Chondrocyte (in vitro differentiated cells): Measurements from ENCODE around the gene TMPRSS11D. TPM values are rescaled to one million over a fixed set of nuclear protein-coding genes. Genes with fewer than 3 reads are reported as not detected.
A peak's percentile ranks its signal among the peaks of the same experiment; 100 is the strongest.

Experiments
- DNase-seq: peaks from one replicate; pipeline ENCODE4 v3.0.0; 2021; ENCODE audit warnings: mixed read lengths, low spot score
- H3K27ac Mint-ChIP-seq: one replicate; pipeline ENCODE4 v1.8.0; 2021; ENCODE audit warnings: mild to moderate bottlenecking, moderate library complexity, mixed read lengths; ENCODE audit not compliant: unreplicated experiment
- H3K27me3 Mint-ChIP-seq: 2 replicates; pipeline ENCODE4 v1.8.0; 2021; ENCODE audit warnings: low read depth, mixed read lengths
- H3K36me3 Mint-ChIP-seq: 2 replicates; pipeline ENCODE4 v1.8.0; 2021; ENCODE audit warnings: low read depth, mixed read lengths
- H3K4me1 Mint-ChIP-seq: 2 replicates; pipeline ENCODE4 v1.8.0; 2021; ENCODE audit warnings: low read depth, mild to moderate bottlenecking, mixed read lengths
- H3K4me3 Mint-ChIP-seq: one replicate; pipeline ENCODE4 v1.8.0; 2021; ENCODE audit warnings: mild to moderate bottlenecking, moderate library complexity, mixed read lengths; ENCODE audit not compliant: unreplicated experiment
- H3K9me3 Mint-ChIP-seq: 2 replicates; pipeline ENCODE4 v1.8.0; 2021; ENCODE audit warnings: low read depth, mixed read lengths
- total RNA-seq: library from RNA; stranded (reverse); gene quantifications from 3 replicates; pipeline ENCODE4 v1.2.1, GENCODE V29; 2021
- TF ChIP-seq, protein P1 (sequence below): fragments of 200-600 bp; sonication (generic); IDR thresholded peaks from 2 replicates; pipeline ENCODE4 v1.5.0; 2021; ENCODE audit warnings: antibody characterized with exemption, mild to moderate bottlenecking, moderate library complexity

TMPRSS11D gene
- total RNA-seq, 1 donor from 2014 or later, result not detected

GRCh38 chr4:67927251-67927650 is 43.4 kb upstream of the TMPRSS11D start:
- TF ChIP-seq, protein P1, sequence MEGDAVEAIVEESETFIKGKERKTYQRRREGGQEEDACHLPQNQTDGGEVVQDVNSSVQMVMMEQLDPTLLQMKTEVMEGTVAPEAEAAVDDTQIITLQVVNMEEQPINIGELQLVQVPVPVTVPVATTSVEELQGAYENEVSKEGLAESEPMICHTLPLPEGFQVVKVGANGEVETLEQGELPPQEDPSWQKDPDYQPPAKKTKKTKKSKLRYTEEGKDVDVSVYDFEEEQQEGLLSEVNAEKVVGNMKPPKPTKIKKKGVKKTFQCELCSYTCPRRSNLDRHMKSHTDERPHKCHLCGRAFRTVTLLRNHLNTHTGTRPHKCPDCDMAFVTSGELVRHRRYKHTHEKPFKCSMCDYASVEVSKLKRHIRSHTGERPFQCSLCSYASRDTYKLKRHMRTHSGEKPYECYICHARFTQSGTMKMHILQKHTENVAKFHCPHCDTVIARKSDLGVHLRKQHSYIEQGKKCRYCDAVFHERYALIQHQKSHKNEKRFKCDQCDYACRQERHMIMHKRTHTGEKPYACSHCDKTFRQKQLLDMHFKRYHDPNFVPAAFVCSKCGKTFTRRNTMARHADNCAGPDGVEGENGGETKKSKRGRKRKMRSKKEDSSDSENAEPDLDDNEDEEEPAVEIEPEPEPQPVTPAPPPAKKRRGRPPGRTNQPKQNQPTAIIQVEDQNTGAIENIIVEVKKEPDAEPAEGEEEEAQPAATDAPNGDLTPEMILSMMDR, result no peak
- no peak overlapping the region for H3K4me3 Mint-ChIP-seq
- peak; percentile 75 for DNase-seq
- peaks cover 11% of the 10 kb centered on the region for H3K27me3 Mint-ChIP-seq
- no peaks in the 10 kb centered on the region for H3K36me3 Mint-ChIP-seq
- H3K27ac Mint-ChIP-seq, result no peak overlapping the region
- peaks cover 2% of the 10 kb centered on the region for H3K9me3 Mint-ChIP-seq
- no peaks in the 10 kb centered on the region for H3K4me1 Mint-ChIP-seq

GRCh38 chr4:67926485-67926884 is 42.7 kb upstream of the TMPRSS11D start:
- TF ChIP-seq, protein P1, result no peak
- peak; percentile 65 for DNase-seq
- no peak overlapping the region for H3K27ac Mint-ChIP-seq

DNA sequence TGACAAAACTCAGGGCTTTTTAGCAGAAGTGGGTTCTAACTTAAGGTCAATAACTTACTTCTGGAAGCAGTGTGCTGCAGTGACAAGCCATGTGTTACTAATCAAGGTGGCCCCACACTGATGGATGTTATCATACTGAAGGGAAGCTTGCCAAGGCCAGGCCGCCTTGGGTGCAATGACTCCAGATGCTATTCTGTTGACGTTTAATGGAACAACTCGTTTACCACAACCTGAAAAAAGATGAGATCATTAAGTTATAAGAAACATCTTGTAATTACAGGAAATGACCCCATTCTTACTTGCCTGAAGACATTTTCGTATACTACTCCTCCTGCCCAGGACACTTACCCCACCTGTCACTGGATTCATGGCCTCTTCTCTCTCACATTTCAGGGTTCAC is 38.9 kb upstream of the TMPRSS11D start:
- Mint-ChIP-seq H3K36me3 (no peaks in the 10 kb centered on the region), H3K27ac (no peak overlapping the region), H3K9me3 (peaks cover 2% of the 10 kb centered on the region), H3K4me3 (no peak overlapping the region), H3K4me1 (no peaks in the 10 kb centered on the region), H3K27me3 (peaks cover 13% of the 10 kb centered on the region)
- no peak for DNase-seq
- TF ChIP-seq, protein P1, result no peak

More at GRCh38 chr4:67926485-67926884, 42.7 kb upstream of the TMPRSS11D start:
- H3K9me3 Mint-ChIP-seq, result peaks cover 2% of the 10 kb centered on the region
- no peaks in the 10 kb centered on the region for H3K4me1 Mint-ChIP-seq
- peaks cover 8% of the 10 kb centered on the region for H3K27me3 Mint-ChIP-seq
- no peak overlapping the region for H3K4me3 Mint-ChIP-seq
- H3K36me3 Mint-ChIP-seq, result no peaks in the 10 kb centered on the region

DNA sequence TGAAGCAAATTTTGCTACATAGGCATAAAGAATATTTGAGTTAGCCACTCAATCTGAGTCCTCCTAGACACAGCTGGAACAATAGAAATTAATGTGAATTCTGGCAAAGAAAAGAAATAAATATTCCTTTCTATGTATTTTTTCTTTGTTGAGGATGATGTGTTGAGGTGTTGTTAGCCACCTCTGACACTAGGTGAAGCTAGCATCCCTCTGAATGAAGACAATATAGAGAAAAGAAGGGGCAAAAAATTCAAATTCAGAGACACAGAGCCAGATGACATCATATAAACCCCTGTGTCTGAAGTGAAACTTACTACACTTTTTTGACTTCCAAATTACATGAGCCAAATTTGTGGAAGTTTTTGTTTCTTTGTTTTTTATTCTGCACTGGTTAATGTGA is 34.6 kb upstream of the TMPRSS11D start:
- Mint-ChIP-seq H3K27me3 (peaks cover 20% of the 10 kb centered on the region), H3K9me3 (no peaks in the 10 kb centered on the region), H3K4me1 (no peaks in the 10 kb centered on the region), H3K36me3 (no peaks in the 10 kb centered on the region), H3K4me3 (no peak overlapping the region), H3K27ac (no peak overlapping the region)
- DNase-seq, result no peak
- TF ChIP-seq, protein P1, result no peak

- Mint-ChIP-seq H3K9me3 (no peaks in the 10 kb centered on the region), H3K4me1 (no peaks in the 10 kb centered on the region)
These were observed 31.7 kb upstream of the TMPRSS11D start for GRCh38 chr4:67915400-67915966.

More at GRCh38 chr4:67915400-67915966, 31.7 kb upstream of the TMPRSS11D start:
- Mint-ChIP-seq H3K36me3 (no peaks in the 10 kb centered on the region), H3K27ac (no peak overlapping the region), H3K4me3 (no peak overlapping the region), H3K27me3 (peaks cover 40% of the 10 kb centered on the region)
- DNase-seq, result no peak
- TF ChIP-seq, protein P1, result no peak
